Prostate gland (tissue), 2 donors: Measurements from ENCODE around the gene KIFC3. TPM values are rescaled to one million over a fixed set of nuclear protein-coding genes. Genes with fewer than 3 reads are reported as not detected.
"Not testable (repeated sequence)": the region's sequence is repeated elsewhere in the genome, so short reads cannot be mapped to it uniquely, and the experiment has no call there.

Experiments used
- DNase-seq: peaks from one replicate; pipeline ENCODE4 v3.0.0-alpha.2; 2019; ENCODE audit warnings: low spot score
- H3K27ac ChIP-seq, 2 donors: fragments of 200-600 bp; sonication (generic); 2 replicates each; pipeline ENCODE4 v1.5.1; 2017 to 2019
- H3K27me3 ChIP-seq: fragments of 200-600 bp; sonication (generic); replicated peaks from 2 replicates; pipeline ENCODE4 v1.5.1; 2019; ENCODE audit not compliant: insufficient read depth
- H3K36me3 ChIP-seq, 2 donors: fragments of 200-600 bp; sonication (generic); 1 replicate in 1 of 2; 2 replicates in 1 of 2; pipeline versions ENCODE4 v1.5.1 to v1.8.1; 2017 to 2019
- H3K4me1 ChIP-seq: fragments of 200-600 bp; sonication (generic); replicated peaks from 2 replicates; pipeline ENCODE4 v1.5.1; 2019
- H3K4me3 ChIP-seq, 2 donors: fragments of 200-600 bp; sonication (generic); 2 replicates each; pipeline ENCODE4 v1.5.1; 2017 to 2019
- H3K9me3 ChIP-seq: fragments of 200-600 bp; sonication (generic); 2 replicates; pipeline ENCODE4 v1.5.1; 2017
- POLR2A ChIP-seq: fragments of 450-650 bp; IDR thresholded peaks from one replicate; pipeline ENCODE4 v1.6.1; 2016; ENCODE audit warnings: antibody characterized with exemption, mild to moderate bottlenecking
- POLR2AphosphoS5 ChIP-seq: sonication (generic); formaldehyde crosslinking; IDR thresholded peaks from one replicate; pipeline ENCODE4 v1.6.1; 2017; ENCODE audit warnings: antibody characterized with exemption
- WGBS: methylation state at CpG from one replicate; pipeline ENCODE4 v1.1.5; 2018; 5-methylcytosine and 5-hydroxymethylcytosine counted together
- intact Hi-C: fragments of 100-400 bp; cut with DNase I; formaldehyde crosslinking; loops from one replicate; pipeline ENCODE4 v1.14.2; 2022
- total RNA-seq, 2 donors: library from RNA; depleted of rRNA; stranded (reverse); fragments of >200 nt; gene quantifications; one replicate each; pipeline ENCODE4 v1.1.0, GENCODE V29; 2016
- TF ChIP-seq, protein P1 (sequence below), 4 experiments: fragments of 200-600 bp in 2 of 4; fragments of 450-650 bp in 2 of 4; sonication (generic) in 2 of 4; IDR thresholded peaks; 1 replicate in 3 of 4; 2 replicates in 1 of 4; pipeline ENCODE4 v1.5.1; 2016 to 2019; ENCODE audit warnings: antibody characterized with exemption in 4 of 4, mild to moderate bottlenecking in 2 of 4, moderate library complexity in 2 of 4

Gene KIFC3
- total RNA-seq, 2 donors from 2014 or later, result 16.3 to 79.5 TPM

DNA sequence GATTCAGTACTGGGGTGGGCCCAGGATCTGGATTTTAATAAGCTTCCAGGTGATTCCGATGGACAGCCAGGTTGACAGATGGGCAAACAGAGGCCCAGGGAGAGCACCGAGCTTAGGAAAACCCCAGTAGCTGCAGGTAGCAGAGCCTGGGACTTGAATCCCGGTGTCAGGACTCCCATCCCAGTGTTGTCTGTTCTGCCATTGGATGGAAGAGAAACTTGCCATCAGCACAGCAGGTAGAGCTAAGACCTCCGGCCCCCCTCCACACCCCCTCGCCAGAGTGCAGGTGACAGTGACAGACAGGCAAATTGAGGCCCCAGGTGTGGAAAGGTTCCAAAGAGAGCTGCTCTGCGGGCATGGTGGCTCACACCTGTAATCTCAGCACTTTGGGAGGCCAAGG is 54.3 kb downstream of the KIFC3 start:
- no peaks in the 10 kb centered on the region for H3K27me3 ChIP-seq
- no peak overlapping the region for H3K4me3 ChIP-seq
- WGBS, result 89% methylated on average over 6 of the region's 6 CpGs
- no peaks in the 10 kb centered on the region for H3K4me1 ChIP-seq
- no peaks in the 10 kb centered on the region for H3K36me3 ChIP-seq
- no peak for TF ChIP-seq POLR2A
- TF ChIP-seq, protein P1, sequence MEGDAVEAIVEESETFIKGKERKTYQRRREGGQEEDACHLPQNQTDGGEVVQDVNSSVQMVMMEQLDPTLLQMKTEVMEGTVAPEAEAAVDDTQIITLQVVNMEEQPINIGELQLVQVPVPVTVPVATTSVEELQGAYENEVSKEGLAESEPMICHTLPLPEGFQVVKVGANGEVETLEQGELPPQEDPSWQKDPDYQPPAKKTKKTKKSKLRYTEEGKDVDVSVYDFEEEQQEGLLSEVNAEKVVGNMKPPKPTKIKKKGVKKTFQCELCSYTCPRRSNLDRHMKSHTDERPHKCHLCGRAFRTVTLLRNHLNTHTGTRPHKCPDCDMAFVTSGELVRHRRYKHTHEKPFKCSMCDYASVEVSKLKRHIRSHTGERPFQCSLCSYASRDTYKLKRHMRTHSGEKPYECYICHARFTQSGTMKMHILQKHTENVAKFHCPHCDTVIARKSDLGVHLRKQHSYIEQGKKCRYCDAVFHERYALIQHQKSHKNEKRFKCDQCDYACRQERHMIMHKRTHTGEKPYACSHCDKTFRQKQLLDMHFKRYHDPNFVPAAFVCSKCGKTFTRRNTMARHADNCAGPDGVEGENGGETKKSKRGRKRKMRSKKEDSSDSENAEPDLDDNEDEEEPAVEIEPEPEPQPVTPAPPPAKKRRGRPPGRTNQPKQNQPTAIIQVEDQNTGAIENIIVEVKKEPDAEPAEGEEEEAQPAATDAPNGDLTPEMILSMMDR (IDR thresholded peaks at IDR 0.05), result no peak
- no peak for TF ChIP-seq POLR2AphosphoS5
- intact Hi-C loops, result no loop called here
- DNase-seq, result no peak
- no peak overlapping the region for H3K27ac ChIP-seq
- no peaks in the 10 kb centered on the region for H3K9me3 ChIP-seq

DNA sequence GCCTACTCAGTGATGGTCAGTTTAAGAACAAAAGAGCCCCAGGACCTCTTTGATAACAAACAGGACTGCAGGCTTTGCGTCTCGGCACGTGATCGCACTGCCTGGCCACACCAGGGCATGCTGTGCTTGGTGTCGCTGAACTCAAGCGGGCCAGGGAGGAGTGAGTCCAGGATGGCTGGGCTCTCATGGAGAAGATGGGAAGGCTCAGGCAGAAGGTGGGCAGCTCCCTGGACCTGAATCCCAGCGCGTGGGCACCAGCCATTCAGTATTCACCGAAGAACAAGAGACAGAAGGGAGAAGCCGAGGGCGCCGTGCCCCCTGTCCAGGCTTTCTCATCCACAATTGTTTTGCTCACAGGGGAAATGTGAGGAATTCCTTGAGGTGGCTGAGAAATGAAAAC is 54.8 kb downstream of the KIFC3 start:
- WGBS, result 97% methylated on average over 12 of the region's 12 CpGs
- Histone ChIP-seq H3K27ac (no peak overlapping the region), H3K4me1 (no peaks in the 10 kb centered on the region), H3K36me3 (no peaks in the 10 kb centered on the region), H3K4me3 (no peak overlapping the region), H3K27me3 (no peaks in the 10 kb centered on the region), H3K9me3 (no peaks in the 10 kb centered on the region)
- TF ChIP-seq, protein P1 (IDR thresholded peaks at IDR 0.05), result no peak
- TF ChIP-seq POLR2A, result no peak
- no peak for TF ChIP-seq POLR2AphosphoS5
- intact Hi-C loops, result no loop called here
- no peak for DNase-seq

DNA sequence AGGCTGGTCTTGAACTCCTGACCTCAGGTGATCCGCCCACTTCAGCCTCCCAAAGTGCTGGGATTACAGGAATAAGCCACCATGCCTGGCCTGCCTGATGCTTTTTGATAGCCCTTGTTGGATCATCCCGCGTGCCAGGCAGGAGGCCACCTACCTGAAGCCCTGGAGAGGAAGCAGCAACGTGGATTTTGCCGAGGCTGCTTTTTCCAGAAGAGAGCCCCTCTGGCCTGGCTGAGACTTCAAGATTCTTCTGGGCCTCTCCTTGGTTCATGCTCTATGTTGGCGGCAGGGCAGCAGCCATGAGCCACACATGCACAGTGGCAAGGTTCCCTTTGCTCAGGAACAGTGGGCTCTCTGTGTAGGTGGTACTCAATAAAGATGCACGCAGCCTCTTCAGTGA is 55.2 kb downstream of the KIFC3 start:
- no peaks in the 10 kb centered on the region for H3K4me1 ChIP-seq
- no peak overlapping the region for H3K27ac ChIP-seq
- no peaks in the 10 kb centered on the region for H3K9me3 ChIP-seq
- no peaks in the 10 kb centered on the region for H3K36me3 ChIP-seq
- H3K4me3 ChIP-seq, result no peak overlapping the region
- TF ChIP-seq, protein P1 (IDR thresholded peaks at IDR 0.05), result no peak
- TF ChIP-seq POLR2A (no peak), POLR2AphosphoS5 (no peak)
- 93% methylated on average over 7 of the region's 7 CpGs for WGBS
- DNase-seq, result no peak
- no peaks in the 10 kb centered on the region for H3K27me3 ChIP-seq
- intact Hi-C loops, result no loop called here

DNA sequence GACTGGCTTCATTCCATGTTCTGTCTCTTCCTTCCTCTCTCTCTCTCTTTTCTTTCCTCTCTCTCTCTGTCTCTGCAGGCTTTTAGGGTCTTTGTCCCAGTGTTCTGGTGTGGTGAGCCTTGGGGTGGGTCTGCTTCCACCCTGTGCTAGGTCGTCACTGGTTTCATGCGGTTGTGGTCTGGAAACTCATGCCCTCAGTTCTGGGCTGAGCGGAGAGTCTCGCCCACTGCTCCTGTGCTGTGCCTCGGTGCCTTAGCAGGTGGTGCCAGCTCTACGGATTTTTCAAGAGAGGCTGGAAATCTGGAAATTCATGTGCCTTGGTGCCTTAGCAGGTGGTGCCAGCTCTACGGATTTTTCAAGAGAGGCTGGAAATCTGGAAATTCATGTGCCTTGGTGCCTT is 56.0 kb downstream of the KIFC3 start:
- H3K4me3 ChIP-seq, H3K27me3 ChIP-seq, H3K9me3 ChIP-seq, DNase-seq, H3K27ac ChIP-seq, H3K4me1 ChIP-seq, H3K36me3 ChIP-seq, intact Hi-C loops: not testable (repeated sequence)
- 93% methylated on average over 7 of the region's 7 CpGs for WGBS

DNA sequence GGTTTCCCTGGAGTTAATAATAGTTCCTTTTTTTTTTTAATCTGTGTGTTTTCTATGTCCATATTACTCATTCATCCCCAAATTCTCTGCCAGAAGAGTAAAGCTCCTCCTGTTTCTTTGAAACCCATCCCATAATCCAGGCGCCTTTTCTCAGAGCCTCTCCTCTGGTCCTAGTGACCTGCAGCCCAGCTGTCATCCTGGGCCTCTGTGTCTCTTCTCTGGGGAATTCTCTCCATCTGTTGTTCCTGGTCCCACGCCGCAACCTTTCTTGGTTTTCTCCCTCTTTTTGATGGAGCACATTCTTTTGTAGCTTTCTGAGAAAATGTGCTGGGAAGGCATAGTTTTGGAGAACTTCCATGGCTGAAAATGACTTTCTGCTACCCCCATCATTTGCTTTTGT is 56.5 kb downstream of the KIFC3 start:
- intact Hi-C loops, result no loop called here
- Histone ChIP-seq H3K36me3 (no peaks in the 10 kb centered on the region), H3K4me3 (no peak overlapping the region), H3K9me3 (no peaks in the 10 kb centered on the region), H3K27ac (no peak overlapping the region), H3K27me3 (no peaks in the 10 kb centered on the region), H3K4me1 (no peaks in the 10 kb centered on the region)
- 94% methylated on average over 3 of the region's 3 CpGs for WGBS
- DNase-seq, result no peak
- TF ChIP-seq POLR2AphosphoS5 (no peak), POLR2A (no peak)
- TF ChIP-seq, protein P1 (IDR thresholded peaks at IDR 0.05), result no peak

DNA sequence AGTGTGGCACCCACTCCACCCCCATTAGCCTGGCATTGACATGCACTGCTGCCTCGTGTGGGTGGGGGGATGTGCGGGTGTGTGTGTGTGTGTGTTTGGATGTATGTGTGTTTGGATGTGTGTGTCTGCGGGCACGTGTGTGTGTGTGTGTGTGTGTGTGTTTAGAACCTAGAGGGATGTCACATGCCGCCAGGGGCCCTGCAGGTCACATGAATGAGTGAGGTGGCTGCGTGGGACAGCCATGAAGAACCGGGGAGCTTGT is 57.7 kb downstream of the KIFC3 start:
- Histone ChIP-seq H3K4me3 (no peak overlapping the region), H3K9me3 (no peaks in the 10 kb centered on the region), H3K27me3 (no peaks in the 10 kb centered on the region), H3K27ac (no peak overlapping the region), H3K36me3 (no peaks in the 10 kb centered on the region), H3K4me1 (no peaks in the 10 kb centered on the region)
- DNase-seq, result no peak
- intact Hi-C loops, result no loop called here
- TF ChIP-seq POLR2A (no peak), POLR2AphosphoS5 (no peak)
- TF ChIP-seq, protein P1 (IDR thresholded peaks at IDR 0.05), result no peak
- 89% methylated on average over 6 of the region's 7 CpGs for WGBS
